Stimulated activated naive CD8-positive, alpha-beta T cell treated with anti-CD3 and anti-CD28 coated beads, Interleukin-15, Interleukin-2, amounts not matched to agents 100 ng/mL and 50 ng/mL, for 24 hours (primary cell): ENCODE measurements around the gene CELSR3.

Experiments
- H3K27ac Mint-ChIP-seq: one replicate; pipeline ENCODE4 v1.8.0; 2021; ENCODE audit warnings: mild to moderate bottlenecking, mixed read lengths
- H3K27me3 Mint-ChIP-seq: one replicate; pipeline ENCODE4 v1.8.0; 2021; ENCODE audit warnings: mixed read lengths
- H3K36me3 Mint-ChIP-seq: one replicate; pipeline ENCODE4 v1.8.0; 2021; ENCODE audit warnings: low read depth, mixed read lengths
- H3K4me1 Mint-ChIP-seq: one replicate; pipeline ENCODE4 v1.8.0; 2021; ENCODE audit warnings: low read depth, mixed read lengths
- H3K4me3 Mint-ChIP-seq: one replicate; pipeline ENCODE4 v1.8.0; 2021; ENCODE audit warnings: mild to moderate bottlenecking, mixed read lengths
- H3K9me3 Mint-ChIP-seq: one replicate; pipeline ENCODE4 v1.8.0; 2021; ENCODE audit warnings: mixed read lengths

The CELSR3 gene

GRCh38 chr3:48693826-48694225 is 31.1 kb upstream of the CELSR3 start:
- Mint-ChIP-seq H3K27ac (no peak overlapping the region), H3K4me3 (no peak overlapping the region), H3K27me3 (no peaks in the 10 kb centered on the region), H3K4me1 (peaks cover 14% of the 10 kb centered on the region), H3K9me3 (no peaks in the 10 kb centered on the region), H3K36me3 (peaks cover 51% of the 10 kb centered on the region)

GRCh38 chr3:48692551-48692950 is 29.9 kb upstream of the CELSR3 start:
- no peaks in the 10 kb centered on the region for H3K27me3 Mint-ChIP-seq
- H3K27ac Mint-ChIP-seq: no peak overlapping the region
- H3K4me1 Mint-ChIP-seq: peaks cover 9% of the 10 kb centered on the region
- H3K36me3 Mint-ChIP-seq: peaks cover 55% of the 10 kb centered on the region
- no peaks in the 10 kb centered on the region for H3K9me3 Mint-ChIP-seq
- H3K4me3 Mint-ChIP-seq: no peak overlapping the region

GRCh38 chr3:48690846-48691458 is 28.3 kb upstream of the CELSR3 start:
- peaks cover 54% of the 10 kb centered on the region for H3K36me3 Mint-ChIP-seq
- no peak overlapping the region for H3K27ac Mint-ChIP-seq
- H3K4me1 Mint-ChIP-seq: peaks cover 7% of the 10 kb centered on the region
- H3K9me3 Mint-ChIP-seq: no peaks in the 10 kb centered on the region
- no peaks in the 10 kb centered on the region for H3K27me3 Mint-ChIP-seq
- no peak overlapping the region for H3K4me3 Mint-ChIP-seq

- Mint-ChIP-seq H3K9me3 (no peaks in the 10 kb centered on the region), H3K4me3 (no peak overlapping the region), H3K27ac (no peak overlapping the region), H3K4me1 (peaks cover 13% of the 10 kb centered on the region), H3K36me3 (peaks cover 43% of the 10 kb centered on the region), H3K27me3 (no peaks in the 10 kb centered on the region)
Observed at GRCh38 chr3:48689384-48689783, 26.7 kb upstream of the CELSR3 start.

DNA sequence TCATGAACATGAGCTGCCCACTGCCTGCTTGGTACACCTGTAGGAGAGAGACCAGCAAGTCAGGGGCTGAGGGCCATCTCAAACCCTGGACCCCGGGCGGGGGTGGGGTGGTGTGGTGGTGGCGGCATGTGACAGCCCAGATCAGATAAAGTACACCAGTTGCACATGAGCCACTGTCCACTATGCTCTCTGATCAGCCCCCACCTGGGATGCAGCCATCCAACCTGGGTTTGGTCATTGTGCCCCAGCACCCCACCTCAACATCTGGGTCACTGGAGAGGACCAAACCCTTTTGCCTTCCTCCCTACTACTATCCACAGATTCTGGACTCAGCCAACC is 26.0 kb upstream of the CELSR3 start:
- Mint-ChIP-seq H3K27ac (no peak overlapping the region), H3K4me3 (no peak overlapping the region), H3K36me3 (peaks cover 41% of the 10 kb centered on the region), H3K27me3 (no peaks in the 10 kb centered on the region), H3K9me3 (no peaks in the 10 kb centered on the region), H3K4me1 (peaks cover 18% of the 10 kb centered on the region)

DNA sequence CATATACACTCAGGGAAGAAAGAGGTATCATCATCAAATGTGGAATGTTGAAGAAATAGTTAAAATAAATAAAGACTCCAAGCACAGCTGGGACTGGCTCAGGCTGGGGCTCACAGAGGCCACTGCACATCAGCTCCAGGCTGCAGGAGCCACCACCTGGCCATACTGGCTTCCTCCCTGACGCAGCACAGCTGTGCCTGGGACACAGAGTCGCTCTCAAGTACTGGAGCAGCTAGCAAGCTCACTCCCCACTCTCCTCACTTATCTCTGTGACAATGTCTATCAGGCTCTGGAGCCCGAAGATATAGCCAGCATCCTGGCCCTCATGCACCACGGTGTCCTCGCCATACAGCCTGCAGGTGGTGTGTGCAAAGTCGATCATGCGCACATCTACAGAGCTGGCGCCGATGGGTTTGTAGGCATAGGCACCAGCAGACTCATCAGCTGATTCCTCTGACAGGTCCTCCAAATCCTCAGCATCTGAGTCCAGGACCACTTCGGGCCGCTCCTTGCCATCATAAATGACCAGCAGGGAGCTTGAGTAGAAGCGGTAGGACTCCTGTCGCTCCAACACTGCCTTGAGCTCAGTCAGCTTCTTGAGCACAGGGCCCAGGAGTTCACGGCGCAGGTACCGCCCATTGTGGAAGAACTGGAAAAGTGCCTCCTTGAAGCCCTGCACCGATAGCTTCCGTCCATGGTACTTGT is 25.5 kb upstream of the CELSR3 start:
- peaks cover 23% of the 10 kb centered on the region for H3K4me1 Mint-ChIP-seq
- no peaks in the 10 kb centered on the region for H3K9me3 Mint-ChIP-seq
- no peak overlapping the region for H3K4me3 Mint-ChIP-seq

DNA sequence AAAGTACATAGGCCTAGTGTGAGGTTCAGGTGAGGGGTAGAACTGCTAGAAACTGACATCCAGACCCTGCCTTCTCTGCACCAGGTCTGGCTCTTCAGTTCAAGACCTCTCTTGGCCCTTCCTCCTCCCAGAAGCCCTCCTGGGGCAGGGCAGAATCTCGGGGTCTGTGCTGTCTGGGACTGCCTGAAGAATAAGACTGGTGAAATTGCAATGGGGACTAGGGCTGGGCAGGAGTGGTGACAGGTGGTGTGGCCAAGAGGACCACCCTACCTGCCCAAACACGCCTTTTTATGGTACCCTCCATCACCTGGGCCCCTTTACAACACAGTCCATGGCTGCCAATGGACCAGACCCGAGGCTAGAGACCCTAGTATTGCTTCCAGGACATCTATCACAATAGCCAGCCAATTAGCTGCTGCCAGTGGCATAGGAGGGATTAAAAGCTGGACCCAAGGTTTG is 24.6 kb upstream of the CELSR3 start:
- no peaks in the 10 kb centered on the region for H3K27me3 Mint-ChIP-seq
- no peak overlapping the region for H3K27ac Mint-ChIP-seq
- H3K9me3 Mint-ChIP-seq: no peaks in the 10 kb centered on the region
- peaks cover 23% of the 10 kb centered on the region for H3K4me1 Mint-ChIP-seq
- H3K36me3 Mint-ChIP-seq: peaks cover 27% of the 10 kb centered on the region
- H3K4me3 Mint-ChIP-seq: no peak overlapping the region

More for the DNA sequence above, 25.5 kb upstream of the CELSR3 start:
- Mint-ChIP-seq H3K27me3 (no peaks in the 10 kb centered on the region), H3K27ac (no peak overlapping the region), H3K36me3 (peaks cover 36% of the 10 kb centered on the region)

GRCh38 chr3:48686538-48687219 is 24.0 kb upstream of the CELSR3 start:
- H3K27ac Mint-ChIP-seq: peak overlapping the region; percentile 82
- H3K4me3 Mint-ChIP-seq: peak overlapping the region; percentile 84
- H3K9me3 Mint-ChIP-seq: no peaks in the 10 kb centered on the region
- peaks cover 23% of the 10 kb centered on the region for H3K36me3 Mint-ChIP-seq
- H3K4me1 Mint-ChIP-seq: peaks cover 23% of the 10 kb centered on the region
- no peaks in the 10 kb centered on the region for H3K27me3 Mint-ChIP-seq

DNA sequence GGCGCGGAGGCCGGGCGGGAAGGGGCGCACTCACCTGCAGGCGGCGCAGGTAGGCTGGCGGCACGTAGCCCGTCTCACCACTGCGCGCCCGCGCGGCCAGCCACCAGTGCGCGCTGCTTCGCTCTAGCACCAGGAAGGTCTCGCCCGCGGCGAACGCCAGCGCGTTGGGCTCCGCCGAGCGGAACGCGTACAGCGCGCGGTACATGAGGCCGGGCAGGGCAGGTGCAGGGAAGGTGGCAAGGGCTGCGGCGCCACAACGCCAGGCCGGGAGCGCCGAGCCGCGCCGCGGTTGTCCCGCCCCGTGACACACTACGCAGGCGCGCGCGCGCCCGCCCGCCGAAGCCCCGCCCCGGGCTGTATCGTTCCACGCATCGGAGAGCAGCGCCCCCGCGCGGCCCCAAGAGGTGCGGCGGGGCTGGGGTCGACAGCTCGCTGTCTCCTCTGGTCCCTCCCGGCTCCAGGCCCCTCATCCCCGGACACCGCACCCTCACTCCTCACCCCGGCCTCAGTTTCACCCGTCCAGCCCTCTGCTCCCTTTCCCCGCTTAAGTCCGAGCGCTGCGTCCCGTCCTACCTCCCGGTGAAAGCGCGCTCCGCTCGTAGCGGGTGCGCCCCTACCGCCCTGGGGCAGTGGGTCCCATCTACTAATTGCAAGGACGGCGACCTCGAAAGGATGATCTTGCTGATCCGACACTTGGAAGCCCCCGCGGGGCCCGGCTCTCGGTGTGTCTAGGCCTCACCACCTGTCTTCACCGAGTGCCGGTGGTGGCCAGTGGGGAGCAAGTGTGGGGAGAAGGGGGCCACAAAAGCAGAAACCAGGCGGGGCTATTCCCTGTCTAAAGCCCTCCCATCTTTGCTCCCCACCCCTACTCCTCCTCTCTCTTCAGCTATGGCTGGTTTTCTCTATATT is 23.2 kb upstream of the CELSR3 start, which contains the start of gene NCKIPSD:
Gene NCKIPSD (minus strand): TSS at position 313 of the 909 bp plus-strand sequence. CDS start 108 bp downstream, at position 205.
- Mint-ChIP-seq H3K4me3 (peak within 1 kb of the TSS; percentile 84), H3K27me3 (no peaks in the 10 kb centered on the region), H3K27ac (peak within 1 kb of the TSS; percentile 82), H3K9me3 (no peaks in the 10 kb centered on the region), H3K4me1 (peaks cover 23% of the 10 kb centered on the region), H3K36me3 (peaks cover 21% of the 10 kb centered on the region)

DNA sequence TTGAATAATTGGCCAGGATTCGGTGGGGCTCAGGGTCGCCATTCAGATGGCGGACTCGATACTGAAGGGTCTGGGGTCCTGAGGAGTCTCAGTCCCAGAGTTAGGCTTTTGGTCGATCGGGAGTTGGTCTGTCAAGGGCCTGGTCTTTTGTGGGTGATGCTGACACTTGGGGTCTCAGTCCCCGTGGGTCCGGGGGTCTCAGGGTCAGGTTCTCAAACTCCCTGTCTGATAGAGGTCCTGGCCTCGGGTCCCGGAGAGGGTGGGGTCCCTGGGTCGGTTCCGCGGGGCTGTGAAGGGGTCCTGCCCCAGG is 22.6 kb upstream of the CELSR3 start:
- Mint-ChIP-seq H3K4me3 (peak overlapping the region; percentile 84), H3K27ac (peak overlapping the region; percentile 79), H3K27me3 (no peaks in the 10 kb centered on the region), H3K4me1 (peaks cover 23% of the 10 kb centered on the region), H3K9me3 (no peaks in the 10 kb centered on the region), H3K36me3 (peaks cover 26% of the 10 kb centered on the region)

- H3K4me3 Mint-ChIP-seq: peak overlapping the region; percentile 84
- H3K4me1 Mint-ChIP-seq: peaks cover 23% of the 10 kb centered on the region
- no peaks in the 10 kb centered on the region for H3K9me3 Mint-ChIP-seq
- H3K27ac Mint-ChIP-seq: peak overlapping the region; percentile 79
- no peaks in the 10 kb centered on the region for H3K27me3 Mint-ChIP-seq
- peaks cover 24% of the 10 kb centered on the region for H3K36me3 Mint-ChIP-seq
Observed at GRCh38 chr3:48684480-48685143, 21.9 kb upstream of the CELSR3 start.

GRCh38 chr3:48684054-48684349 is 21.3 kb upstream of the CELSR3 start:
- no peaks in the 10 kb centered on the region for H3K9me3 Mint-ChIP-seq
- H3K4me1 Mint-ChIP-seq: peaks cover 26% of the 10 kb centered on the region
- H3K27me3 Mint-ChIP-seq: no peaks in the 10 kb centered on the region
- peak overlapping the region; percentile 23 for H3K27ac Mint-ChIP-seq
- peak overlapping the region; percentile 84 for H3K4me3 Mint-ChIP-seq
- peaks cover 26% of the 10 kb centered on the region for H3K36me3 Mint-ChIP-seq

DNA sequence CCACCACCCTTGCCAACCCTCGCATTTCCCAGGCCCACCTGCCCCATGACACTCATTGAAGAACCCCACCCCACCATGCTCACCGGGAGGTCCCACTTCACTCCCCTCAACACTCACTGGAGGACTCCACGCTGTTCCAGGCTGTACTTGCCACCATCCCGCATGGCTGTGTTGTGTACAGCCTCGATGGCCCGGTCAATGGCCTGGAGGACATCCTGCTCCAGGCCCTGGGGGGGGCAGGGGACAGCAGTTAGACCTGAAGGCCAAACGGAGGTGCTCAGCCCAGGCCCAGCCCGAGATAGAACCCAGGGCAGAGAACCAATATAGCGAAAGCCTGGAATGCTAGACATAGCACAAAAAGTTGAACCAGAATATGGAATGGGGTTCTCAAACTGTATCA is 20.1 kb upstream of the CELSR3 start:
- peaks cover 30% of the 10 kb centered on the region for H3K36me3 Mint-ChIP-seq
- H3K27ac Mint-ChIP-seq: no peak overlapping the region
- H3K9me3 Mint-ChIP-seq: no peaks in the 10 kb centered on the region
- peaks cover 26% of the 10 kb centered on the region for H3K4me1 Mint-ChIP-seq
- no peaks in the 10 kb centered on the region for H3K27me3 Mint-ChIP-seq
- H3K4me3 Mint-ChIP-seq: no peak overlapping the region

- Mint-ChIP-seq H3K9me3 (no peaks in the 10 kb centered on the region), H3K4me1 (peaks cover 26% of the 10 kb centered on the region), H3K27me3 (no peaks in the 10 kb centered on the region), H3K27ac (no peak overlapping the region), H3K4me3 (no peak overlapping the region), H3K36me3 (peaks cover 31% of the 10 kb centered on the region)
Observed at GRCh38 chr3:48681974-48682610, 19.4 kb upstream of the CELSR3 start.
